ENCODE data around the gene SGMS1.

DNA sequence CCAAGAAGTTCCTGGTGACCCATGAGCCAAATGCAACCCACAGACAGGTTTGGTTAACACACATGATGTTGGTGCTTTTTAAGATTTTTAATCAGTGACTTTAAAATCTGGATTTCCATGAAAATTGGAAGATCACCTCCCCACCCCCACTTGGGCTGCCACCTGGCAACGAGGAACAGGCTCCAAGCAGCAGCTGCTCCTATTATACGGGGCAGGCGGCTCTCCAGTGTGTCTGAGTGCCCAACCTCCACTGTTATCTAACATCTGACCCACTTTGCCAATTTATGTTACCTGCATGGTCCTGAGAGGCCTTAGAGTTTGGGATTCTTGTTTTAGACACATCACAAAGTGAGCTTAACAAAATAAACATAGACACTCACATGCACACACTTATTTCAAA, 56.4 kb downstream of the SGMS1 start:
- TF ChIP-seq, protein P1, sequence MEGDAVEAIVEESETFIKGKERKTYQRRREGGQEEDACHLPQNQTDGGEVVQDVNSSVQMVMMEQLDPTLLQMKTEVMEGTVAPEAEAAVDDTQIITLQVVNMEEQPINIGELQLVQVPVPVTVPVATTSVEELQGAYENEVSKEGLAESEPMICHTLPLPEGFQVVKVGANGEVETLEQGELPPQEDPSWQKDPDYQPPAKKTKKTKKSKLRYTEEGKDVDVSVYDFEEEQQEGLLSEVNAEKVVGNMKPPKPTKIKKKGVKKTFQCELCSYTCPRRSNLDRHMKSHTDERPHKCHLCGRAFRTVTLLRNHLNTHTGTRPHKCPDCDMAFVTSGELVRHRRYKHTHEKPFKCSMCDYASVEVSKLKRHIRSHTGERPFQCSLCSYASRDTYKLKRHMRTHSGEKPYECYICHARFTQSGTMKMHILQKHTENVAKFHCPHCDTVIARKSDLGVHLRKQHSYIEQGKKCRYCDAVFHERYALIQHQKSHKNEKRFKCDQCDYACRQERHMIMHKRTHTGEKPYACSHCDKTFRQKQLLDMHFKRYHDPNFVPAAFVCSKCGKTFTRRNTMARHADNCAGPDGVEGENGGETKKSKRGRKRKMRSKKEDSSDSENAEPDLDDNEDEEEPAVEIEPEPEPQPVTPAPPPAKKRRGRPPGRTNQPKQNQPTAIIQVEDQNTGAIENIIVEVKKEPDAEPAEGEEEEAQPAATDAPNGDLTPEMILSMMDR (IDR thresholded peaks at IDR 0.05), result no peak
- TF ChIP-seq POLR2A (IDR thresholded peaks at IDR 0.05), result no peak

Measured in heart left ventricle (tissue), 13 donors.